ENCODE measurements around the gene TMTC2. TPM values are rescaled to one million over a fixed set of nuclear protein-coding genes. Genes with fewer than 3 reads are reported as not detected.

The TMTC2 gene
- total and polyA plus RNA-seq, 2 donors (not counting 3 experiments of a cell fraction or from before 2014, with no cell fraction given): 4.1 to 7.8 TPM

GRCh38 chr12:82688596-82688995, 1.9 kb downstream of the TMTC2 start:
- dilution Hi-C loops (cut with MboI; ENCODE audit: extremely low pct_ligation_motif_present, low sequenced_read_pairs): no loop called here
- BruUV-seq (replicated peaks): no TSS peak
- Histone ChIP-seq H3K9me1 (replicated peaks; ENCODE audit: control insufficient read depth, extremely low read depth, insufficient read depth, low read length) (no peaks in the 10 kb centered on the region), H3K36me3 (ENCODE audit: control insufficient read depth in 2 of 2, extremely low read depth in 1 of 2, insufficient read depth in 2 of 2, low read length in 2 of 2) (no peaks in the 10 kb centered on the region), H3K9ac (replicated peaks; ENCODE audit: extremely low read depth, insufficient read depth, low read length) (no peak overlapping the region), H3K4me1 (ENCODE audit: control insufficient read depth, extremely low read depth, insufficient read depth, low read length) (peaks cover 14% of the 10 kb centered on the region), H3K4me2 (ENCODE audit: insufficient read depth, low read length) (peak overlapping the region; percentile 89), H2AFZ (ENCODE audit: low read depth, low read length) (no peak overlapping the region), H3K27me3 (ENCODE audit: control insufficient read depth in 2 of 2, insufficient read depth in 2 of 2, low read length in 2 of 2) (peaks cover 0 to 3% of the 10 kb centered on the region in 2 experiments), H3K9me3 (replicated peaks; ENCODE audit: control insufficient read depth, insufficient read depth, low read length) (no peaks in the 10 kb centered on the region), H3K79me2 (ENCODE audit: control insufficient read depth, insufficient read depth, low read length) (no peaks in the 10 kb centered on the region), H3K4me3 (replicated peaks in 1 of 3; ENCODE audit: insufficient read depth in 1 of 3, low read depth in 1 of 3, low read length in 3 of 3) (no peak overlapping the region), H4K20me1 (replicated peaks; ENCODE audit: control insufficient read depth, extremely low read depth, insufficient read depth, low read length) (no peaks in the 10 kb centered on the region), H3K27ac (ENCODE audit: insufficient read depth, low read depth, low read length) (no peak overlapping the region)
- FAIRE-seq: no peak
- POLR2A ChIA-PET: no interaction called here
- CTCF ChIA-PET: no interaction called here
- intact Hi-C loops (cut with micrococcal nuclease): loop anchor here (5.0 to 10.0 kb wide), 4 partner anchors 49 to 1266 kb away; no protein-coding TSS in a partner anchor
- TF ChIP-seq POLR2A (IDR thresholded peaks at IDR 0.05; ENCODE audit: low read depth, low read length): no peak
- no peak for TF ChIP-seq EZH2 (IDR thresholded peaks at IDR 0.05; ENCODE audit: borderline replicate concordance, low read depth, low read length, severe bottlenecking)
- no peak for TF ChIP-seq POLR2AphosphoS5 (IDR thresholded peaks at IDR 0.05; ENCODE audit: insufficient read depth, low read depth, low read length)
- no peak for TF ChIP-seq GATA2 (IDR thresholded peaks at IDR 0.05; ENCODE audit: insufficient read depth, insufficient read length, low read depth, low read length)
- TF ChIP-seq, protein P1, sequence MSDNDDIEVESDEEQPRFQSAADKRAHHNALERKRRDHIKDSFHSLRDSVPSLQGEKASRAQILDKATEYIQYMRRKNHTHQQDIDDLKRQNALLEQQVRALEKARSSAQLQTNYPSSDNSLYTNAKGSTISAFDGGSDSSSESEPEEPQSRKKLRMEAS (IDR thresholded peaks at IDR 0.05; ENCODE audit: insufficient read depth, insufficient read length): no peak
- TF ChIP-seq CTCF (IDR thresholded peaks at IDR 0.05; ENCODE audit: extremely low read depth in 1 of 2, insufficient read depth in 1 of 2, low read depth in 1 of 2, low read length in 2 of 2): no peak
- TF ChIP-seq MYC (IDR thresholded peaks at IDR 0.05; ENCODE audit: low read depth, low read length): no peak
- no peak for TF ChIP-seq JUN (IDR thresholded peaks at IDR 0.05; ENCODE audit: borderline replicate concordance, insufficient read depth, insufficient read length, low read depth)
- no peak for TF ChIP-seq FOS (IDR thresholded peaks at IDR 0.05; ENCODE audit: borderline replicate concordance, insufficient read depth, low read length)
- DNase-seq (ENCODE audit: low read depth, low spot score): no peak
